Pancreas (tissue), 10 donors: ENCODE results near the gene TMUB1. TPM values are rescaled to one million over a fixed set of nuclear protein-coding genes. Genes with fewer than 3 reads are reported as not detected.

ENCODE experiments used
- ATAC-seq, 4 donors: fragments of 200-7000 bp; cut with Tn5 transposase; one replicate each; pipeline versions ENCODE4 v1.8.0 to v1.9.1; 2020; ENCODE audit warnings: mild to moderate bottlenecking in 4 of 4, moderate library complexity in 4 of 4
- DNase-seq, 6 donors: peaks; one replicate each; pipeline ENCODE4 v3.0.0-alpha.2; 2020
- FAIRE-seq: peaks from 2 replicates; lab custom pipeline; 2012; peaks lifted over from hg19 to GRCh38; lab: Jason Lieb, UNC
- H3K27ac ChIP-seq, 4 donors: fragments of 200-600 bp; sonication (generic); 1 replicate in 3 of 4; 2 replicates in 1 of 4; pipeline versions ENCODE4 v1.5.0 to v1.8.0; 2020
- H3K27me3 ChIP-seq, 4 donors: fragments of 200-600 bp; one replicate each; pipeline ENCODE4 v1.8.0; 2021
- H3K36me3 ChIP-seq, 3 donors: fragments of 200-600 bp; sonication (generic) in 1 of 3; one replicate each; pipeline versions ENCODE4 v1.5.0 to v1.8.0; 2020 to 2021
- H3K4me1 ChIP-seq, 3 donors: fragments of 200-600 bp; one replicate each; pipeline ENCODE4 v1.8.0; 2021
- H3K4me3 ChIP-seq, 4 donors: fragments of 200-600 bp; sonication (generic) in 2 of 4; one replicate each; pipeline versions ENCODE4 v1.5.0 to v1.8.0; 2020 to 2021
- H3K9me3 ChIP-seq, 4 donors: fragments of 200-600 bp; one replicate each; pipeline ENCODE4 v1.8.0; 2021
- WGBS, 2 donors: extraction: QIAGEN DNeasy Blood & Tissue Kit; methylation state at CpG; one replicate each; pipeline ENCODE4 v1.1.7; 2013; 5-methylcytosine and 5-hydroxymethylcytosine counted together
- intact Hi-C, 3 donors: fragments of 100-400 bp; cut with DNase I; formaldehyde crosslinking; loops; one replicate each; pipeline versions ENCODE4 v1.11.1 to v1.14.2; 2022
- polyA plus RNA-seq, 2 donors: library from polyadenylated mRNA; stranded (reverse); fragments of 200-250 nt; gene quantifications; one replicate each; pipeline ENCODE4 v1.2.3, GENCODE V29; 2013
- total RNA-seq, 6 donors: library from RNA; stranded (reverse); fragmentation: NEBNext Ultra II Directional in 4 of 6; extraction: Animal tissue kit (Norgen Biotek cat#: 25700) in 4 of 6; gene quantifications; one replicate each; pipeline versions ENCODE4 v1.2.1 to v1.2.4, GENCODE V29; 2021 to 2023
- TF ChIP-seq, protein P1 (sequence below), 4 donors: fragments of 200-600 bp; sonication (generic) in 3 of 4; IDR thresholded peaks; one replicate each; pipeline versions ENCODE4 v1.5.0 to v1.8.0; 2021; ENCODE audit warnings: antibody characterized with exemption in 4 of 4
- donor health status: healthy with polysubstance abuse.
- donor health status: DM: no; HTN: no; CAD: no; lungs with moderate emphysema.
- donor health status: DM: no; HTN: no; CAD: no.
- donor health status: control.
- donor health status: control.
- donor health status: Bipolar disorder and iron deficiency.
- donor health status: DM: yes; HTN: yes; CAD: no.
- donor health status: DM: no; HTN: no; CAD: no.
- donor health status: DM: no; HTN: no; CAD: no.
- donor health status: DM: yes; HTN: yes; CAD: no.

TMUB1 gene
- total and polyA plus RNA-seq, 8 donors, result 34.5 to 103 (median 44.1) TPM

- H3K9me3 ChIP-seq, result no peaks in the 10 kb centered on the region
- FAIRE-seq (no peak), DNase-seq (peak in 2 of 6 donors; percentile 49 to 64), ATAC-seq (no peak)
- intact Hi-C loops, result no loop called here
- peaks cover 21 to 23% (median 21%) of the 10 kb centered on the region in 3 donors for H3K4me1 ChIP-seq
- H3K36me3 ChIP-seq, result no peaks in the 10 kb centered on the region
- H3K27ac ChIP-seq, result no peak overlapping the region
- peak overlapping the region; percentile 36 to 81 (median 64) for H3K4me3 ChIP-seq
- TF ChIP-seq, protein P1, sequence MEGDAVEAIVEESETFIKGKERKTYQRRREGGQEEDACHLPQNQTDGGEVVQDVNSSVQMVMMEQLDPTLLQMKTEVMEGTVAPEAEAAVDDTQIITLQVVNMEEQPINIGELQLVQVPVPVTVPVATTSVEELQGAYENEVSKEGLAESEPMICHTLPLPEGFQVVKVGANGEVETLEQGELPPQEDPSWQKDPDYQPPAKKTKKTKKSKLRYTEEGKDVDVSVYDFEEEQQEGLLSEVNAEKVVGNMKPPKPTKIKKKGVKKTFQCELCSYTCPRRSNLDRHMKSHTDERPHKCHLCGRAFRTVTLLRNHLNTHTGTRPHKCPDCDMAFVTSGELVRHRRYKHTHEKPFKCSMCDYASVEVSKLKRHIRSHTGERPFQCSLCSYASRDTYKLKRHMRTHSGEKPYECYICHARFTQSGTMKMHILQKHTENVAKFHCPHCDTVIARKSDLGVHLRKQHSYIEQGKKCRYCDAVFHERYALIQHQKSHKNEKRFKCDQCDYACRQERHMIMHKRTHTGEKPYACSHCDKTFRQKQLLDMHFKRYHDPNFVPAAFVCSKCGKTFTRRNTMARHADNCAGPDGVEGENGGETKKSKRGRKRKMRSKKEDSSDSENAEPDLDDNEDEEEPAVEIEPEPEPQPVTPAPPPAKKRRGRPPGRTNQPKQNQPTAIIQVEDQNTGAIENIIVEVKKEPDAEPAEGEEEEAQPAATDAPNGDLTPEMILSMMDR (IDR thresholded peaks at IDR 0.05), result no peak
- H3K27me3 ChIP-seq, result no peaks in the 10 kb centered on the region
- 18 to 22% methylated on average over 29 of the region's 29 CpGs for WGBS, 2 donors
Measured at GRCh38 chr7:151056666-151057505, 26.4 kb downstream of the TMUB1 start.

- Histone ChIP-seq H3K27ac (no peak overlapping the region), H3K36me3 (no peaks in the 10 kb centered on the region), H3K27me3 (no peaks in the 10 kb centered on the region), H3K4me1 (peaks cover 15 to 17% (median 15%) of the 10 kb centered on the region in 3 donors), H3K4me3 (no peak overlapping the region), H3K9me3 (no peaks in the 10 kb centered on the region)
- intact Hi-C loops, result no loop called here
- 82 to 87% methylated on average over 6 of the region's 6 CpGs for WGBS, 2 donors
- FAIRE-seq (no peak), DNase-seq (no peak), ATAC-seq (no peak)
- TF ChIP-seq, protein P1 (IDR thresholded peaks at IDR 0.05), result no peak
Measured at GRCh38 chr7:151056283-151056665, 27.0 kb downstream of the TMUB1 start.

- no peak overlapping the region for H3K27ac ChIP-seq
Measured at GRCh38 chr7:151053751-151054150, 29.5 kb downstream of the TMUB1 start.

GRCh38 chr7:151053096-151053495, 30.2 kb downstream of the TMUB1 start:
- TF ChIP-seq, protein P1 (IDR thresholded peaks at IDR 0.05), result no peak
- DNase-seq (no peak), ATAC-seq (no peak), FAIRE-seq (no peak)
- 82 to 95% methylated on average over 4 of the region's 4 CpGs for WGBS, 2 donors
- no peaks in the 10 kb centered on the region for H3K9me3 ChIP-seq
- no peak overlapping the region for H3K4me3 ChIP-seq
- peaks cover 8 to 12% (median 10%) of the 10 kb centered on the region in 3 donors for H3K4me1 ChIP-seq
- intact Hi-C loops, result no loop called here
- H3K27me3 ChIP-seq, result no peaks in the 10 kb centered on the region
- H3K36me3 ChIP-seq, result no peaks in the 10 kb centered on the region
- H3K27ac ChIP-seq, result no peak overlapping the region

More at GRCh38 chr7:151053751-151054150, 29.5 kb downstream of the TMUB1 start:
- Histone ChIP-seq H3K27me3 (no peaks in the 10 kb centered on the region), H3K4me1 (peaks cover 8 to 16% (median 14%) of the 10 kb centered on the region in 3 donors), H3K9me3 (no peaks in the 10 kb centered on the region), H3K4me3 (no peak overlapping the region), H3K36me3 (no peaks in the 10 kb centered on the region)
- intact Hi-C loops, result no loop called here
- DNase-seq (no peak), FAIRE-seq (no peak), ATAC-seq (no peak)
- TF ChIP-seq, protein P1 (IDR thresholded peaks at IDR 0.05), result no peak
- 83 to 90% methylated on average over 8 of the region's 8 CpGs for WGBS, 2 donors

- FAIRE-seq, result no peak
- 3 to 5% methylated on average over 43 to 50 of the region's 50 CpGs for WGBS, 2 donors
Measured at GRCh38 chr7:151051108-151051507, 32.2 kb downstream of the TMUB1 start.

More at GRCh38 chr7:151051108-151051507, 32.2 kb downstream of the TMUB1 start:
- Histone ChIP-seq H3K36me3 (no peaks in the 10 kb centered on the region), H3K4me1 (peaks cover 0 to 4% (median 0%) of the 10 kb centered on the region in 3 donors), H3K27me3 (no peaks in the 10 kb centered on the region), H3K4me3 (no peak overlapping the region), H3K27ac (no peak overlapping the region), H3K9me3 (no peaks in the 10 kb centered on the region)
- intact Hi-C loops, result no loop called here
- ATAC-seq (peak; percentile 73 to 91 (median 82)), DNase-seq (peak in 5 of 6 donors; percentile 62 to 89 (median 73))
- TF ChIP-seq, protein P1 (IDR thresholded peaks at IDR 0.05), result no peak
